ENCODE results near the gene WIPI1.

The WIPI1 gene

DNA sequence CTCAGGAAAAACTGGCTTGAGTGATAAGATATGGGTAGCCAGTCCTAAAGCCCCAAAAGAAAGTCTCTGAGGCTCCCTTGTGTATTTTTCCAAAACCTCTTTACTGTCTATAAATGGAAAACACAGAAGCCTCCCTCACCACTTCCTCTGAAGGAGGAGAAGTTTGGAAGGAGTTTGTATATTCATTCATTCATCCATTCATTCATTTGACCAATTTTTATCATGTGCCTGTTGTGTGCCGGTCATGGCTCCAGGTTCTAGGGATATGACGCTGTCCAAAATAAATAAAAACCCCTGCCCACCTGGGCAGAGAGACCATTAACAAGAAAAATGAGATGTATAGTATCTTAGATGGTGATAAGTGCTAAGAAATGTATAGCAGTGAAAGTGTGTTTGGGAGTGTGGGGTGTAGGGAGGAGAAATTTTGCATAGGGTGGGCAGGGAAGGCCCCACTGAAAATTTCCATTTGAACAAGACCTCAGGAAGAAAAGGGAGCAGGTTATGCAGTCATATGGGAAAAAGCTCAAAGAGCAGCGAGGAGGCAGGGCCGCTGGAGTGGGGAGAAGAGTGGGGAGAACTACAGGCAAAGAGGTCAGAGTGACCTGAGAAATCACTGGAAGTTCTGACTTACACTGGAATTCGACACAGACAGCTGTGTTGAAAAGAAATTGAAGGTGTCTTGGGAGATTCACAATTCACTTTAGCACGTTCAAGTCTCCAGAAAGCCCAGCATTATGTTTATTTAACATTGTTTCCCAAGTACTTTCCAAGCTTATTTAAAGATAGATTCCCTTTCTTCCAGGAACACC lies 6.1 kb upstream of the WIPI1 start:
- H3K4ac ChIP-seq (ENCODE audit: low read depth in 1 of 2, low read length in 2 of 2), result no peak overlapping the region
- WGBS, result 77% methylated on average over 4 of the region's 6 CpGs

DNA sequence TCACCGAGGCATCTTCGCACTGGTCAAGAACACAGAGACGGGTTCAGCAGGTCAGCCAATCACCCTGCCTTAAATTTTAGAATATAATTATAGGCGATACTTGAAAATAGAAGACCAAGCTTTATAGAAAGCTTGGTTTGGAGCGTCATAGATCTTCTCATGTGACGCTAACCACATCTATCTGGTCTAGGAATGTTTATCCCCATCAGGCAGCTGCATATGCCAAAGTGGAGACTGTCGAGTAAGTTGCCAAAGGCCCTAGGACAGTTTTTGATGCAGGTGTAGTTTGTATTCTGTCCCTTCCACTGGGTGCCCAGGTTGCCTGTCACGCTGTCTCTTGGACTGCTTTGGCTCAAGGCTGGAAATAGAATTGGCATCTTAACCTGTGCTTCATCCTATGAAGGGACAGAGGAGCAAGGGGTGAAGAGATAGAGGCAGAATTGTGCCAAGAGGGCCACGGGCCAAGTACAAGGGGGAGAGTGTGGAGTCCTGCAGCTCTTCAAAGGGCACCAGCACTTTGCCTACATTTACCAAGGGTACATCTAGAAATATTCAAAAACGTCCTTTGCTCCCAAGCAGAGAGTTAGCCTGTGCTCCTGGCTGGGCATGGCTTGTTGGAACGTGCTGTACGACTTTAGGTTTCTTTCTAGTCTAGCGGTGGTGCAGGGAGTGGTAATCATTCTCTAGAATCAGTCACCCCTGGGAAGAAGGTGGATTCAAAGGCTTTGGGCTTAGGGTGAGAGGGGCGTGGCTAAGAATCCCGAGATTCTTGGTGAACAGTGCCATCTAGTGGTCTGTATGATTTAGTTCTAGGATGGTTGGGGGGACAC lies 5.3 kb upstream of the WIPI1 start:
- Histone ChIP-seq H2BK5ac (ENCODE audit: low read depth, low read length, poor library complexity, severe bottlenecking) (no peak overlapping the region), H3K4ac (ENCODE audit: low read depth in 1 of 2, low read length in 2 of 2) (no peak overlapping the region), H4K8ac (ENCODE audit: low read length) (peak overlapping the region; percentile 36), H3K4me3 (ENCODE audit: insufficient read depth in 1 of 2, low read depth in 1 of 2, low read length in 2 of 2) (no peak overlapping the region), H3K4me1 (ENCODE audit: control insufficient read depth, insufficient read depth, low read depth, low read length) (peaks cover 6% of the 10 kb centered on the region), H2BK120ac (ENCODE audit: low read depth, low read length) (no peak overlapping the region), H3K23ac (ENCODE audit: low read length in 2 of 2) (no peak overlapping the region), H4K91ac (ENCODE audit: low read length) (no peak overlapping the region), H3K9ac (ENCODE audit: low read length) (peak overlapping the region; percentile 57), H3K27me3 (ENCODE audit: control insufficient read depth in 1 of 2, insufficient read depth in 1 of 2, low read length in 2 of 2) (no peaks in the 10 kb centered on the region), H3K14ac (ENCODE audit: low read length in 2 of 2) (no peak overlapping the region), H2AFZ (ENCODE audit: low read depth, low read length) (no peak overlapping the region), H3K36me3 (ENCODE audit: control insufficient read depth in 1 of 2, insufficient read depth in 2 of 2, low read depth in 1 of 2, low read length in 2 of 2) (no peaks in the 10 kb centered on the region), H3K9me3 (ENCODE audit: control insufficient read depth, low read length) (no peaks in the 10 kb centered on the region), H2BK12ac (ENCODE audit: low read length in 2 of 2) (no peak overlapping the region), H3K18ac (ENCODE audit: low read depth in 1 of 2, low read length in 2 of 2) (peak overlapping the region in 1 of 2 experiments; percentile 37), H2AK5ac (ENCODE audit: low read length, severe bottlenecking) (peak overlapping the region; percentile 43), H3K79me1 (replicated peaks; ENCODE audit: low read length, poor library complexity, severe bottlenecking) (no peaks in the 10 kb centered on the region), H3K27ac (ENCODE audit: low read length, poor library complexity, severe bottlenecking) (no peak overlapping the region), H2BK15ac (ENCODE audit: low read depth, poor library complexity, severe bottlenecking) (no peak overlapping the region), H3K4me2 (ENCODE audit: low read length, poor library complexity, severe bottlenecking) (peak overlapping the region; percentile 53)
- peak; percentile 85 for DNase-seq
- 51% methylated on average over 15 of the region's 15 CpGs for whole genome bisulfite sequencing

More for the DNA sequence above, 6.1 kb upstream of the WIPI1 start:
- no peak overlapping the region for H2BK5ac ChIP-seq (ENCODE audit: low read depth, low read length, poor library complexity, severe bottlenecking)
- H3K4me3 ChIP-seq (ENCODE audit: insufficient read depth in 1 of 2, low read depth in 1 of 2, low read length in 2 of 2), result no peak overlapping the region
- peaks cover 4% of the 10 kb centered on the region for H3K4me1 ChIP-seq (ENCODE audit: control insufficient read depth, insufficient read depth, low read depth, low read length)
- H3K4me2 ChIP-seq (ENCODE audit: low read length, poor library complexity, severe bottlenecking), result no peak overlapping the region
- H2AK5ac ChIP-seq (ENCODE audit: low read length, severe bottlenecking), result peak overlapping the region; percentile 53
- no peak overlapping the region for H4K8ac ChIP-seq (ENCODE audit: low read length)
- no peak overlapping the region for H3K27ac ChIP-seq (ENCODE audit: low read length, poor library complexity, severe bottlenecking)
- no peak overlapping the region for H2AFZ ChIP-seq (ENCODE audit: low read depth, low read length)
- no peaks in the 10 kb centered on the region for H3K79me1 ChIP-seq (replicated peaks; ENCODE audit: low read length, poor library complexity, severe bottlenecking)
- H3K23ac ChIP-seq (ENCODE audit: low read length in 2 of 2), result no peak overlapping the region
- H3K9me3 ChIP-seq (ENCODE audit: control insufficient read depth, low read length), result no peaks in the 10 kb centered on the region
- no peak overlapping the region for H2BK12ac ChIP-seq (ENCODE audit: low read length in 2 of 2)
- no peak overlapping the region for H3K14ac ChIP-seq (ENCODE audit: low read length in 2 of 2)
- H3K18ac ChIP-seq (ENCODE audit: low read depth in 1 of 2, low read length in 2 of 2), result no peak overlapping the region
- no peak overlapping the region for H3K9ac ChIP-seq (ENCODE audit: low read length)
- no peak for DNase-seq
- no peak overlapping the region for H2BK15ac ChIP-seq (ENCODE audit: low read depth, poor library complexity, severe bottlenecking)
- H4K91ac ChIP-seq (ENCODE audit: low read length), result peak overlapping the region; percentile 3
- no peaks in the 10 kb centered on the region for H3K27me3 ChIP-seq (ENCODE audit: control insufficient read depth in 1 of 2, insufficient read depth in 1 of 2, low read length in 2 of 2)
- no peaks in the 10 kb centered on the region for H3K36me3 ChIP-seq (ENCODE audit: control insufficient read depth in 1 of 2, insufficient read depth in 2 of 2, low read depth in 1 of 2, low read length in 2 of 2)
- no peak overlapping the region for H2BK120ac ChIP-seq (ENCODE audit: low read depth, low read length)

DNA sequence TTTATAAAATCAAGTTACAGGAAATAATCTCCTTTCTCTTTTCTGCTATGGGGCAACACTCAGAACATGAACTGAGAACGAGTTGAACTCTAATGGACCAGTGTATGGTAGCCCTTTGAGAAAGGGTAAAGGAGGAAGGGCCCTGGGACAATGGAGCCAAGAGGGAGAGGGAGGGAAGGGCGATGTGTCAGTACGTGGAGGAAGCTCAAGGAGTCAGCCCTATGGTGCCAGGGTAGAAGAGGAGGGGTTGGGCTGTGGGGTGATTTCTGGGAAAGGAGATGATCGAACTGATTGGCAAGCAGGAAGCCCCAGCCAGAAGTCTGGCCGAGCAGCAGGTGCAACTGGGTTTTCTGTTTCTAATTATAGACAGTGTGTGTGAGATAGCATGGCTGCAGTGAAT lies 4.3 kb upstream of the WIPI1 start:
- H4K8ac ChIP-seq (ENCODE audit: low read length), result no peak overlapping the region
- no peak overlapping the region for H4K91ac ChIP-seq (ENCODE audit: low read length)
- no peak overlapping the region for H2BK5ac ChIP-seq (ENCODE audit: low read depth, low read length, poor library complexity, severe bottlenecking)
- H2BK120ac ChIP-seq (ENCODE audit: low read depth, low read length), result no peak overlapping the region
- peaks cover 2% of the 10 kb centered on the region for H3K79me1 ChIP-seq (replicated peaks; ENCODE audit: low read length, poor library complexity, severe bottlenecking)
- H3K9ac ChIP-seq (ENCODE audit: low read length), result peak overlapping the region; percentile 15
- H3K36me3 ChIP-seq (ENCODE audit: control insufficient read depth in 1 of 2, insufficient read depth in 2 of 2, low read depth in 1 of 2, low read length in 2 of 2), result no peaks in the 10 kb centered on the region
- DNase-seq, result no peak
- H3K4me3 ChIP-seq (ENCODE audit: insufficient read depth in 1 of 2, low read depth in 1 of 2, low read length in 2 of 2), result no peak overlapping the region
- H3K4me2 ChIP-seq (ENCODE audit: low read length, poor library complexity, severe bottlenecking), result no peak overlapping the region
- H2AFZ ChIP-seq (ENCODE audit: low read depth, low read length), result peak overlapping the region; percentile 61
- H2BK12ac ChIP-seq (ENCODE audit: low read length in 2 of 2), result peak overlapping the region in 1 of 2 experiments; percentile 63
- 66% methylated on average over 5 of the region's 5 CpGs for WGBS
- no peak overlapping the region for H3K23ac ChIP-seq (ENCODE audit: low read length in 2 of 2)
- H3K27me3 ChIP-seq (ENCODE audit: control insufficient read depth in 1 of 2, insufficient read depth in 1 of 2, low read length in 2 of 2), result no peaks in the 10 kb centered on the region
- peaks cover 6% of the 10 kb centered on the region for H3K4me1 ChIP-seq (ENCODE audit: control insufficient read depth, insufficient read depth, low read depth, low read length)
- no peaks in the 10 kb centered on the region for H3K9me3 ChIP-seq (ENCODE audit: control insufficient read depth, low read length)
- H2BK15ac ChIP-seq (ENCODE audit: low read depth, poor library complexity, severe bottlenecking), result no peak overlapping the region
- no peak overlapping the region for H3K18ac ChIP-seq (ENCODE audit: low read depth in 1 of 2, low read length in 2 of 2)
- no peak overlapping the region for H3K4ac ChIP-seq (ENCODE audit: low read depth in 1 of 2, low read length in 2 of 2)
- no peak overlapping the region for H3K14ac ChIP-seq (ENCODE audit: low read length in 2 of 2)
- H3K27ac ChIP-seq (ENCODE audit: low read length, poor library complexity, severe bottlenecking), result no peak overlapping the region
- no peak overlapping the region for H2AK5ac ChIP-seq (ENCODE audit: low read length, severe bottlenecking)

DNA sequence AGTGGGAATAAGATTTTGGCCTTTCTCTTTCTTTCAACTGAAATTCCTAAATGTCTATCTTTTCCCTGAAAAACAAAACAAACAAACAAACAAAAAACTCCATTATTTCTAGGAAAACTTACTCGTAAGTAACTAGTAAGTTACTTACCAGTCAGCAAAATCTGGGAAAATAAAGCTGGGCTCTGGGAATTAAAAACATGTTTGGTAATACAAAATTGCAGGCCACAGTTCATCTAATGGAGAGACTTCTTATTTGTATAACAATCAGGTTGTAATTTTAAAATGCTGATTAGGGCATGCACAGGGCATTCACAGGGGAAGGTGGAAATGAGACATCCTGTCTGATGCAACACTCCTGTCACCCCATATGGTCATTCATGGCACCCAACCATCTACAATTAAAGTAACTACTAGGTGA lies 3.8 kb upstream of the WIPI1 start:
- H2AFZ ChIP-seq (ENCODE audit: low read depth, low read length), result no peak overlapping the region
- no peaks in the 10 kb centered on the region for H3K36me3 ChIP-seq (ENCODE audit: control insufficient read depth in 1 of 2, insufficient read depth in 2 of 2, low read depth in 1 of 2, low read length in 2 of 2)
- H2BK5ac ChIP-seq (ENCODE audit: low read depth, low read length, poor library complexity, severe bottlenecking), result no peak overlapping the region
- H3K27ac ChIP-seq (ENCODE audit: low read length, poor library complexity, severe bottlenecking), result no peak overlapping the region
- H3K79me1 ChIP-seq (replicated peaks; ENCODE audit: low read length, poor library complexity, severe bottlenecking), result peaks cover 2% of the 10 kb centered on the region
- 100% methylated on average over 1 of the region's 1 CpG for WGBS
- no peak overlapping the region for H2BK15ac ChIP-seq (ENCODE audit: low read depth, poor library complexity, severe bottlenecking)
- H3K18ac ChIP-seq (ENCODE audit: low read depth in 1 of 2, low read length in 2 of 2), result no peak overlapping the region
- no peak overlapping the region for H3K4me3 ChIP-seq (ENCODE audit: insufficient read depth in 1 of 2, low read depth in 1 of 2, low read length in 2 of 2)
- H2BK120ac ChIP-seq (ENCODE audit: low read depth, low read length), result no peak overlapping the region
- no peak for DNase-seq
- H3K14ac ChIP-seq (ENCODE audit: low read length in 2 of 2), result no peak overlapping the region
- H3K4me1 ChIP-seq (ENCODE audit: control insufficient read depth, insufficient read depth, low read depth, low read length), result peaks cover 6% of the 10 kb centered on the region
- no peak overlapping the region for H4K8ac ChIP-seq (ENCODE audit: low read length)
- no peaks in the 10 kb centered on the region for H3K27me3 ChIP-seq (ENCODE audit: control insufficient read depth in 1 of 2, insufficient read depth in 1 of 2, low read length in 2 of 2)
- no peak overlapping the region for H2AK5ac ChIP-seq (ENCODE audit: low read length, severe bottlenecking)
- H4K91ac ChIP-seq (ENCODE audit: low read length), result no peak overlapping the region
- peak overlapping the region; percentile 15 for H3K9ac ChIP-seq (ENCODE audit: low read length)
- no peak overlapping the region for H2BK12ac ChIP-seq (ENCODE audit: low read length in 2 of 2)
- H3K9me3 ChIP-seq (ENCODE audit: control insufficient read depth, low read length), result no peaks in the 10 kb centered on the region
- H3K23ac ChIP-seq (ENCODE audit: low read length in 2 of 2), result no peak overlapping the region
- no peak overlapping the region for H3K4ac ChIP-seq (ENCODE audit: low read depth in 1 of 2, low read length in 2 of 2)
- no peak overlapping the region for H3K4me2 ChIP-seq (ENCODE audit: low read length, poor library complexity, severe bottlenecking)
